GM18520 (cell line): ENCODE measurements around the gene VPS9D1.
A peak's percentile ranks its signal among the peaks of the same experiment; 100 is the strongest.
"Not testable (repeated sequence)": the region's sequence is repeated elsewhere in the genome, so short reads cannot be mapped to it uniquely, and the experiment has no call there.

Experiments used
- ATAC-seq: cut with Tn5 transposase; IDR thresholded peaks from one replicate; pipeline ENCODE4 v1.9.1; 2021; ENCODE audit not compliant: unreplicated experiment

Gene VPS9D1

GRCh38 chr16:89668790-89669158 is 51.9 kb downstream of the VPS9D1 start:
- no peak for ATAC-seq

DNA sequence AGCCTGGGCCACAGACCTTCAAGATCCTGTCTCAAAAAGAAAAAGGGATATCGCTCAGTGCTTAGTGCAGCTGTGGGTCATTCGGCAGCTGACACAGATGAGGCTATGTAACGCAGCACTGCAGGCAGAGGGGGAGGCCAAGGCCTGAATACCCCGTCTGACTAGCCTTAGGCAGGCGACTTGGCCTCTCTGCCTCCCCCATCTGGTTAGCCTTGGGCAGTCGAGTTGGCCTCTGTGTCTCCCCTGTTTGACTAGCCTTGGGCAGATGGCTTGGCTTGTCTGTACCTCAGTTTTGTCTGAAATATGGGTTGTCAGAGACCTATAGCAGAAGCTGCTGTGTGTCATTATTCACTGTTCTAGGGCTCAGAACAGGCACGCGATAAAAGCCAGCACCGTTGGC is 53.1 kb downstream of the VPS9D1 start:
- ATAC-seq: no peak

DNA sequence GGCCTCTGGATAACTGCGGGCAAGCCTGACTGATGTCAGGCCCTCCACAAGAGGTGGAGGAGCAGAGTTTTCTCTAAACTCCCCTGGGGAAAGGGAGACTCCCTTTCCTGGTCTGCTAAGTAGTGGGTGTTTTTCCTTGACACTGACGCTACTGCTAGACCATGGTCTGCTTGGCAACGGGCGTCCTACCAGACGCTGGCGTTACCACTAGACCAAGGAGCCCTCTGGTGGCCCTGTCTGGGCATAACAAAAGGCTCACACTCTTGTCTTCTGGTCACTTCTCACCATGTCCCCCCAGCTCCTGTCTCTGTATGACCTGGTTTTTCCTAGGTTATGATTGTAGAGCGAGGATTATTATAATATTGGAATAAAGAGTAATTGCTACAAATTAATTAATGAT is 53.7 kb downstream of the VPS9D1 start:
- not testable (repeated sequence) for ATAC-seq

DNA sequence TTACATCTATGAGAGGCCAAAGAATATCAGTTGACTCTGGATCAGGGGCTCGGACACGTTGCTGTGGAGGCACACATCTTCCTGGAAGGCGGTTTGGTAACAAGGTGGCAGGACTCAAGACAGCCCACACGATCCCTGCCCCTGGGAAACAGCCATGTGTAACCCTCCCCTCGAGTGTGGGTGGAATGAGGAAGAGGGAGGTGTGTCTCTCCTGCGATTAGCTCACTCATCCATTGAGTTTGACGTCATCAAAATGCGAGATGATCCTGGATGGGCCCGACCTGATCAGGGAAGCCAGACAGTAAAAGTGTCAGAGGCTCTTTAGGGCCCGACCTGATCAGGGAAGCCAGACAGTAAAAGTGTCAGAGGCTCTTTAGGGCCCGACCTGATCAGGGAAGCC is 56.5 kb downstream of the VPS9D1 start:
- not testable (repeated sequence) for ATAC-seq

GRCh38 chr16:89661215-89661614 is 59.5 kb downstream of the VPS9D1 start:
- ATAC-seq: no peak

DNA sequence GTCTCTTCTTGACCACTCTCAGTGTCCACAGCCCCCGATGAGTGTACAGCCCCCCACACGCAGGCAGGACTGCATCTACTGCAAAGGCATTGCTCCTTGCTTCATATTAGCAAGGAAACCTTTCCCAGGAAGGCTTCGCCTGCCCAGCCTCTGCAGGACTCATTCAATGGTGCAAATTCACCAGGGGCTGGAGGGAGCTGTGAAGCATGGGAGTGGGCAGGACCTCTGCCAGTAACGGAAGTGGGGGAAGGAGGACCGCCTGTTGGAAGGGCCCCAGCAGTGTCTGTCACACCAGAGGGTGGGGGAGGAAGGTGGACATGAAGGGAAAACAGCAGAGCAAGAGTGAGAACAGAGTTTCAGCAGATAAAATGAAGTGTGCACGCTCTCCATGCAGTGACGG is 60.6 kb downstream of the VPS9D1 start:
- ATAC-seq: no peak

- ATAC-seq: no peak
These were observed 62.3 kb downstream of the VPS9D1 start for GRCh38 chr16:89658221-89658879.

GRCh38 chr16:89657442-89658220 is 63.1 kb downstream of the VPS9D1 start, which contains the start of the genes CHMP1A and SPATA33:
TSS of gene CHMP1A (minus strand) at chr16:89657708. CDS start at chr16:89657588, 120 bp downstream.
TSS of gene SPATA33 (plus strand) at chr16:89657836. CDS start at chr16:89657912, 76 bp downstream.
- ATAC-seq: peak; percentile 82
